Suppressor macrophage treated with lipopolysaccharide for 4 hours (primary cell): ENCODE data around the gene LIPE.

Experiments used
- DNase-seq: peaks from one replicate; pipeline ENCODE4 v3.0.0-alpha.2; 2020

The LIPE gene

GRCh38 chr19:42411581-42412178, 15.5 kb downstream of the LIPE start:
- DNase-seq, result no peak

DNA sequence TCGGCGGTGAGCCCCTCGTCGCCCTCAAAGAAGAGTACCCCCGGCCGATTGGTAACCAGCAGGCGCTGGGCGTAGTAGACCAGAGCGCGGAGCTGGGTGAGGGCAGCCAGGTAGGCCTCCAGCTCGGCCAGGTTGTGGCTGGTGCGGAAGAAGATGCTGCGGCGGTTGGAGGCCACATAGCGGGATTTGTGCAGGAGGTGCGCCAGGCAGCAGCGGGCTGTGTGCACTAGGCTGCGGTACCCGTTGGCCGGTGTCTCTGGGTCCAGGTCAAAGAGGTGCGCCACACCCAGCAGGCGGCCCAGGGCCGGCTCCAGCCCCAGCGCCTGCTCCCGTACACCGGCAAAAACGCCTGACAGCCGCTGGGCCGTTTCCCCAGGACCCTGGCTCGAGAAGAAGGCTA, 16.8 kb downstream of the LIPE start:
- DNase-seq, result no peak

- DNase-seq, result no peak
These were observed 17.7 kb downstream of the LIPE start for GRCh38 chr19:42409477-42409876.

GRCh38 chr19:42407816-42408175, 19.4 kb downstream of the LIPE start:
- DNase-seq, result no peak

GRCh38 chr19:42407085-42407815, 19.9 kb downstream of the LIPE start:
- no peak for DNase-seq

DNA sequence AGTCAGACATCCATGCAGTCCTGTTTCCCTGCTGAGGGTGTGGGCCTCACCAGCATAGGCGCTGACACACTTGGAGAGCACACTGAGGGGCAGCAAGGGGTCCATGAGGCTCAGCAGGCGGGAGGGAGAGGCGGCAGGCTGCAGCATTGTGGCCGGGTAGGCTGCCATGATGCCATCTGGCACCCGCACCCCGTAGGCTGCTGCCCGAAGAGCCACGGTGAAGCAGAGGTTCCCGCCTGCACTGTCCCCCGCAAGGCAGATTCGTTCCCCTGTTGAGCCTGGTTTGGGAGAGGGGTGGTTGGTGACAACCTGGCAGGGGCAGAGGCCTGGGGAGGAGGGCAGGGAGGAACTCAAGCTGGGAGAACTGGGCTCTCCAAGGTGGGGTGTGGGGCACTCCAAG, 21.1 kb downstream of the LIPE start:
- DNase-seq, result no peak

GRCh38 chr19:42403586-42403985, 23.6 kb downstream of the LIPE start:
- DNase-seq, result no peak

DNA sequence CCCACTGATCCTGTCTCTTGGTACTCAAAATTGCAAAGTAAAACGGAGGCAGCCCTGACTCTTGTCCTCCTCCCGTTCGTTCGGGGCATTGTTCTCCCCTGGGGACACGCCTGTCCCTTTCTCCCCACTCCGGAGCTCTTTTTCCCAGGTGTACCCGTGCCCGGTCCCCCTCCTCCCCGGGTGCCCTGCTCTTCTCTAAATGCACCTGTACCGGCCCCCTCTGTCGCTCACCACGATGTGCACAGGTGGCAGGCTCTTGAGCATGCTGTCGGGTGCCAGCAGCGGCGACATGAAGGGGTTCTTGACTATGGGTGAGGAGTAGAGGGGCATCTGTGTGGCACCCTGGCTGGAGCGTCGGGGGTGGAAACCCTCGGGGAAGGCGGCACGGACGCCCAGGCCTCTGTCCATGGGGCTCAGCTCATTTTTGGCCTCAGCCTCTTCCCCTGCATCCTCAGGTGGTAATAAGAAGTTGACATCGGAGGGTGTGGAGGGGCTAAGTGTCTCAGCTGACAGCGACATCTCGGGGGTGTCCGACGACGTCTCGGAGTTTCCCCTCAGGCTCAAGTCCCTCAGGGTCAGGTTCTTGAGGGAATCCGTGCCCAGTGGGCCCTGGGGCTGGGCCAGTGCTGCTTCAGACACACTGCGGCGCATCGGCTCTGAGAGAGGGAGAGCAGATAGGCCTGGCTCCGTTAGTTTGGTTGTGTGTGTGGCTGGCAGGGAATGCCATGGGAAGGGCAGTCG, 24.6 kb downstream of the LIPE start:
- no peak for DNase-seq

- peak; percentile 76 for DNase-seq
These were observed 25.6 kb downstream of the LIPE start for GRCh38 chr19:42401365-42402303.

DNA sequence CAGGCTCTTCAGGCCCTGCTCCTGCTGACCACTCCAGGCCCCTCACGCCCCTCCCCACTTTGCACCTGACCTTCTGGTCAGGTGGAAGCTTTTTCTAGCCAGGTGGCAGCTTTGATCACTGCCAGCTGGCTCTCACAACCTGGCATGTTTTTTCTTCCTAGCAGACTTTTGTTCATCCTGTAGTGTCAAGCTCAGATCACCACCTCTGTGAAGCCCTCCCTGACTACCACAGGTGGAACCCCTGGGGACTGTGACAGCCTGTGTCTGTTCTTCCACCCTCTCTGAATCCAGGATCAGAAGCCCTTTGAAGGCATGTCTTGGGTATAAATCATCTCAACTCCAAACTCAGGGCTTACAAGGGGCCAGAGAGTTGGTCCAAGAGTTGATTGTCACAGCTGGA, 26.8 kb downstream of the LIPE start:
- DNase-seq, result no peak

GRCh38 chr19:42397263-42398166, 29.7 kb downstream of the LIPE start:
- peak; percentile 13 for DNase-seq

GRCh38 chr19:42396381-42397262, 30.6 kb downstream of the LIPE start:
- peak; percentile 99 for DNase-seq

GRCh38 chr19:42394751-42395150, 32.4 kb downstream of the LIPE start:
- DNase-seq, result no peak

- no peak for DNase-seq
These were observed 35.0 kb downstream of the LIPE start for GRCh38 chr19:42392165-42392564.

- DNase-seq, result no peak
These were observed 37.3 kb downstream of the LIPE start, which contains the start of gene CNFN for GRCh38 chr19:42389899-42390298. TSS of gene CNFN (minus strand) at chr19:42390297. CDS start at chr19:42389037, 1,260 bp downstream.

- DNase-seq, result no peak
These were observed 38.2 kb downstream of the LIPE start for GRCh38 chr19:42388851-42389489.

GRCh38 chr19:42386974-42387707, 40.0 kb downstream of the LIPE start:
- DNase-seq, result peak; percentile 71

DNA sequence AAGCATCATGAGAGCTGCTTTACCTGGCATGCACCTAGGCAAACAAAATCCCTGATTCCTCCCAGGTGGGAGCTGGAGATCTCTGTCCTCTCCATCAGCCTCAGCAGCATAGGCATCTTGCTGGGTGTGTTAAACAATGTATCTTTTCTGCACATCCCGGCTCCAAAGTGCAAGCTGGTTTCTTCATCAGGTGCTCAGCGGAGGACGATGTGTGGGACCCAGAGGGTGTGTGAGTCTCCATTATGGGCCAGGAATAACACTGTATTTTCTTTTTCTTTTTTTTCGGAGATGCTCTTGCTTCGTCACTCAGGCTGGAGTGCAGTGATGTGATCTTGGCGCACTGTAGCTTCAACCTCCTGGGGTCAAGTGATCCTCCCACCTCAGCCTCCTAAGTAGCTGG, 47.0 kb downstream of the LIPE start:
- no peak for DNase-seq
